HL-60 (cell line): ENCODE results near the gene TMUB1.

Source experiments
- DNase-seq, 2 experiments: peaks; one replicate each; pipeline ENCODE4 v3.0.0-alpha.2; 2010 to 2020; ENCODE audit warnings: low read depth in 1 of 2, low spot score in 1 of 2
- H3K27ac ChIP-seq: fragments of 250-450 bp; sonication (Bioruptor Pico); replicated peaks from 2 replicates; pipeline ENCODE4 v1.5.1; 2020; ENCODE audit warnings: mild to moderate bottlenecking, moderate library complexity
- H3K27me3 ChIP-seq: fragments of 250-450 bp; sonication (Bioruptor Pico); 2 replicates; pipeline ENCODE4 v1.5.1; 2021; ENCODE audit warnings: mild to moderate bottlenecking, moderate library complexity; ENCODE audit not compliant: insufficient read depth, poor library complexity, severe bottlenecking
- H3K4me3 ChIP-seq: replicated peaks from 2 replicates; pipeline ENCODE4 v1.5.1; 2011; ENCODE audit warnings: mild to moderate bottlenecking, control low read depth, low read length; ENCODE audit not compliant: insufficient read depth
- CTCF ChIP-seq: IDR thresholded peaks from one replicate; pipeline ENCODE4 v1.5.1; 2011; ENCODE audit warnings: low read length, control low read depth, inconsistent platforms; ENCODE audit not compliant: insufficient read depth
- GABPA ChIP-seq: IDR thresholded peaks from 2 replicates; pipeline ENCODE4 v1.6.1; 2012; ENCODE audit warnings: low read depth
- POLR2AphosphoS5 ChIP-seq: IDR thresholded peaks from 2 replicates; pipeline ENCODE4 v1.6.1; 2012; ENCODE audit warnings: low read depth
- REST ChIP-seq: IDR thresholded peaks from 2 replicates; pipeline ENCODE4 v1.6.1; 2012; ENCODE audit warnings: low read depth; ENCODE audit not compliant: insufficient replicate concordance
- SPI1 ChIP-seq: IDR thresholded peaks from 2 replicates; pipeline ENCODE4 v1.6.1; 2012; ENCODE audit warnings: low read depth, mild to moderate bottlenecking, borderline replicate concordance

Gene TMUB1

GRCh38 chr7:151131224-151131591, 47.9 kb upstream of the TMUB1 start:
- Histone ChIP-seq H3K27ac (no peak overlapping the region), H3K27me3 (no peaks in the 10 kb centered on the region), H3K4me3 (no peak overlapping the region)
- no peak for TF ChIP-seq SPI1
- TF ChIP-seq POLR2AphosphoS5, result no peak
- no peak for TF ChIP-seq GABPA
- TF ChIP-seq REST, result no peak
- no peak for TF ChIP-seq CTCF
- DNase-seq, result no peak

GRCh38 chr7:151130741-151131157, 47.5 kb upstream of the TMUB1 start:
- no peak for TF ChIP-seq POLR2AphosphoS5
- no peak for TF ChIP-seq GABPA
- no peak for TF ChIP-seq CTCF
- no peak for TF ChIP-seq REST
- TF ChIP-seq SPI1, result no peak
- Histone ChIP-seq H3K27me3 (no peaks in the 10 kb centered on the region), H3K27ac (no peak overlapping the region), H3K4me3 (no peak overlapping the region)
- no peak for DNase-seq

- TF ChIP-seq SPI1 (no peak), REST (no peak), POLR2AphosphoS5 (no peak), GABPA (no peak), CTCF (no peak)
- no peak overlapping the region for H3K27ac ChIP-seq
- no peaks in the 10 kb centered on the region for H3K27me3 ChIP-seq
- no peak overlapping the region for H3K4me3 ChIP-seq
- no peak for DNase-seq
Measured at GRCh38 chr7:151129960-151130591, 46.8 kb upstream of the TMUB1 start.
